GM12878 (cell line): ENCODE results near the gene ZCCHC3. TPM values are rescaled to one million over a fixed set of nuclear protein-coding genes. Genes with fewer than 3 reads are reported as not detected.

Source experiments
- CHD4 ChIP-seq: fragments of 200-600 bp; sonication (generic); IDR thresholded peaks from 2 replicates; pipeline ENCODE4 v1.6.1; 2016; ENCODE audit warnings: mild to moderate bottlenecking
- CUX1 ChIP-seq: IDR thresholded peaks from 2 replicates; pipeline ENCODE4 v1.6.1; 2012; ENCODE audit warnings: improper control_type of control experiment, low read depth, low read length; ENCODE audit not compliant: insufficient replicate concordance
- DPF2 ChIP-seq: fragments of 450-650 bp; IDR thresholded peaks from 2 replicates; pipeline ENCODE4 v1.6.1; 2017; ENCODE audit warnings: mild to moderate bottlenecking
- E2F8 ChIP-seq: fragments of 450-650 bp; IDR thresholded peaks from 2 replicates; pipeline ENCODE4 v1.6.1; 2018; ENCODE audit warnings: mild to moderate bottlenecking, low read depth, moderate library complexity; ENCODE audit not compliant: partially characterized antibody
- E4F1 ChIP-seq: fragments of 450-650 bp; IDR thresholded peaks from 2 replicates; pipeline ENCODE4 v1.6.1; 2018; ENCODE audit warnings: borderline replicate concordance, mild to moderate bottlenecking; ENCODE audit not compliant: partially characterized antibody
- EGR1 ChIP-seq, 2 experiments: IDR thresholded peaks; 1 replicate in 1 of 2; 2 replicates in 1 of 2; pipeline ENCODE4 v1.6.1; 2011 to 2012; ENCODE audit warnings: low read depth in 2 of 2, low read length in 2 of 2, borderline replicate concordance in 1 of 2, mild to moderate bottlenecking in 1 of 2, moderate library complexity in 1 of 2
- MTA3 ChIP-seq: IDR thresholded peaks from 2 replicates; pipeline ENCODE4 v1.6.1; 2012; ENCODE audit warnings: low read length, inconsistent platforms, borderline replicate concordance
- PAX8 ChIP-seq: fragments of 450-650 bp; IDR thresholded peaks from 2 replicates; pipeline ENCODE4 v1.6.1; 2017; ENCODE audit warnings: mild to moderate bottlenecking, moderate library complexity
- RB1 ChIP-seq: fragments of 450-650 bp; formaldehyde crosslinking; IDR thresholded peaks from 2 replicates; pipeline ENCODE4 v1.6.1; 2017; ENCODE audit warnings: mild to moderate bottlenecking, borderline replicate concordance
- RFX5 ChIP-seq: IDR thresholded peaks from 2 replicates; pipeline ENCODE4 v1.6.1; 2011; ENCODE audit warnings: low read depth, low read length, improper control_type of control experiment
- SP1 ChIP-seq: IDR thresholded peaks from one replicate; pipeline ENCODE4 v1.6.1; 2011; ENCODE audit warnings: low read depth, low read length
- SUPT20H ChIP-seq: IDR thresholded peaks from 2 replicates; pipeline ENCODE4 v1.6.1; 2011; ENCODE audit warnings: low read depth, mild to moderate bottlenecking, low read length, moderate library complexity, borderline replicate concordance; ENCODE audit not compliant: control insufficient read depth
- ZBTB4 ChIP-seq: fragments of 450-650 bp; formaldehyde crosslinking; IDR thresholded peaks from 2 replicates; pipeline ENCODE4 v1.4.0; 2022; ENCODE audit warnings: mild to moderate bottlenecking, moderate library complexity
- ZSCAN29 ChIP-seq: fragments of 450-650 bp; IDR thresholded peaks from 2 replicates; pipeline ENCODE4 v1.6.1; 2017; ENCODE audit warnings: mild to moderate bottlenecking, moderate library complexity
- polyA plus RNA-seq, 11 experiments: library from polyadenylated mRNA; depleted of rRNA in 4 of 11; unstranded in 6 of 11; stranded (reverse) in 5 of 11; fragments of >200 nt; fragmentation: Nextera tagmentation in 4 of 11; fragmentation: Illumina TruSeq in 1 of 11; extraction: Ambion mirVana in 4 of 11; extraction: Trizol in 1 of 11; gene quantifications; 1 replicate in 1 of 11; 2 replicates in 10 of 11; pipeline versions ENCODE4 v1.2.1 to v1.2.3, GENCODE V29; 2011 to 2016; ENCODE audit warnings: inconsistent platforms in 2 of 11, missing spikeins in 2 of 11, low read depth in 1 of 11
- total RNA-seq, 4 experiments: library from RNA; depleted of rRNA in 3 of 4; stranded (reverse); fragments of >200 nt in 3 of 4; fragmentation: Illumina TruSeq in 1 of 4; extraction: Trizol in 1 of 4; gene quantifications; 2 replicates each; pipeline versions ENCODE4 v1.2.1 to v1.2.3, GENCODE V29; 2013 to 2021

Gene ZCCHC3
- total and polyA plus RNA-seq, 10 of the 15 experiments (the other 5 are each of a cell fraction or from before 2014, with no cell fraction given), result 5.3 to 36.1 (median 17.2) TPM

GRCh38 chr20:325045-325888 lies 27.9 kb downstream of the ZCCHC3 start, which contains the start of gene SOX12 (continued):
- TF ChIP-seq CUX1 (no peak), EGR1 (IDR thresholded peaks at IDR 0.05; ENCODE audit: borderline replicate concordance in 1 of 2, low read depth in 2 of 2, low read length in 2 of 2) (peak in 1 of 2 experiments; percentile 59; a peak in 1 of 3 replicates), CHD4 (no peak), E4F1 (no peak), SP1 (peak; percentile 42), E2F8 (no peak), DPF2 (peak; percentile 65; the same call in 1 of the 2 replicates), ZSCAN29 (0 out of 2 replicates have a peak, but pooled peaks have one; percentile 49), MTA3 (no peak), SUPT20H (no peak), ZBTB4 (no peak), RFX5 (peak; percentile 99), PAX8 (no peak), RB1 (peak; percentile 71; the same call in 1 of the 2 replicates)
